ENCODE results near the gene NOXA1.

The NOXA1 gene

DNA sequence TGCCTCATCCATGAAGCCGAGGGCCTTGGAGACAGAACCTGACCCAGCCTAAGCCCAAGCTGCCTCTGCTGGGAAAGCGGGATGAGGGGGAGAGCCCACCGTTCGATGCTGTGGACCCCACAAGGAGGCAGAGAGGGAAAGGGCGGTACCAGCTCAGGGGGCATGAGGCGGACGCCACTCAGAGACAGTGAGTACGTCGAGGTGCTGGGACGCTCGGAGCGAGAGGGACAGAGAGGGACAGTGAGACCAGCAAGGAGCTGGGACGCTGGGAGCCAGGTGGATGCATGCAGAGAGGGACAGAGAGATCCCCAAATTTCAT, 33.8 kb upstream of the NOXA1 start:
- DNase-seq (ENCODE audit: low read depth, low spot score) = no peak
- no peak overlapping the region for H3K9ac ChIP-seq (ENCODE audit: insufficient read length, low read depth)
- no peak overlapping the region for H3K4me3 ChIP-seq (ENCODE audit: insufficient read length, low read depth)
- H3K4me1 ChIP-seq (ENCODE audit: insufficient read depth, insufficient read length) = peaks cover 7% of the 10 kb centered on the region
- H3K27me3 ChIP-seq (ENCODE audit: insufficient read depth, insufficient read length) = no peaks in the 10 kb centered on the region
- H3K9me3 ChIP-seq (ENCODE audit: insufficient read depth, low read length) = no peaks in the 10 kb centered on the region
- no peak for TF ChIP-seq YY1 (IDR thresholded peaks at IDR 0.05; ENCODE audit: insufficient read depth, insufficient read length)
- TF ChIP-seq ZNF274 (IDR thresholded peaks at IDR 0.05; ENCODE audit: low read depth, low read length) = no peak
- no peak for TF ChIP-seq SUZ12 (IDR thresholded peaks at IDR 0.05; ENCODE audit: extremely low read depth, insufficient read depth, insufficient read length)
- peaks cover 3% of the 10 kb centered on the region for H3K36me3 ChIP-seq (ENCODE audit: insufficient read depth, insufficient read length, low read length)

DNA sequence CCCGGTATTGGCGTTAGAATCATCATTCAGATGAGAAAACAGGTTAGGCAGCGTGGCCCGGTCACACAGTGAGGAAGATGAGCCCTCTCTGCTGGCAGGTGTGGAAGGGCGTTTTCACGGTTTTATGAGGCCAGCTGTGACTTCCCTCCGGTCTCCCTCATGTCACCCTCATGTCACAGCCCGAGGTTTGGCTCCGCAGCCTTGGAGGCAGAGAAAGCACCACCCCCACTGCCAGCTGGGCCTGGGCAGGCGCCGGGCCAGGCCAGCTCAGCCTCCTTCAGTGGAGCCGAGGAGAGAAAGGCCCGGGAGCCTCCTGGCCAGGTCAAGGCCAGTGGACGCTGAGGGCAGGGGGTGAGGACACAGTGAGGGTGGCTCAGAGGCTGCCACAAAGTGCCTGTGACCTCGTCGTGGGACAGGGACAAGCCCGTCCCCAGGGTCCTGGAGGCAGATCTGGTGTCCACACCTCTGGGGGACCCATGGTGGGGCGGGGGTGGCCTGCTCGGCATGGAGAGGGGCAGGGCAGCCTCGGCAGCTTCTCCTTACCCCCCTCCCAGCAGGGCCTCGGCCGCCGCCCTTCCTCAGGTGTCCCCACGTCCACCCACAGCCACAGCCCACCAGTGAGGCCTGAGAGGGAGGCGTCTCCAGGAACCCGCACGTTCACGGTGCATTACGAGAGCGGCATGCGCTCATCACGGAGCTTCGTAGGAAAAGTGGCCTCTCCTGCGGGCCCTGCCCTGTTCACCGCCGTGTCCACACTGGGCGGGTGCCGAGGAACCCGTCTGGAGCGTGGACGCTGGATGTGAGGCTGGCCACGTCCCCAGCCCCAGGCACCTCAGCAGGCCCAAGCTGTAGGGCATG, 32.4 kb upstream of the NOXA1 start:
- Histone ChIP-seq H3K27me3 (ENCODE audit: insufficient read depth, insufficient read length) (no peaks in the 10 kb centered on the region), H3K9me3 (ENCODE audit: insufficient read depth, low read length) (no peaks in the 10 kb centered on the region), H3K36me3 (ENCODE audit: insufficient read depth, insufficient read length, low read length) (peaks cover 3% of the 10 kb centered on the region), H3K9ac (ENCODE audit: insufficient read length, low read depth) (no peak overlapping the region), H3K4me3 (ENCODE audit: insufficient read length, low read depth) (no peak overlapping the region), H3K4me1 (ENCODE audit: insufficient read depth, insufficient read length) (peaks cover 7% of the 10 kb centered on the region)
- TF ChIP-seq SUZ12 (IDR thresholded peaks at IDR 0.05; ENCODE audit: extremely low read depth, insufficient read depth, insufficient read length) (no peak), ZNF274 (IDR thresholded peaks at IDR 0.05; ENCODE audit: low read depth, low read length) (no peak), YY1 (IDR thresholded peaks at IDR 0.05; ENCODE audit: insufficient read depth, insufficient read length) (no peak)
- no peak for DNase-seq (ENCODE audit: low read depth, low spot score)

DNA sequence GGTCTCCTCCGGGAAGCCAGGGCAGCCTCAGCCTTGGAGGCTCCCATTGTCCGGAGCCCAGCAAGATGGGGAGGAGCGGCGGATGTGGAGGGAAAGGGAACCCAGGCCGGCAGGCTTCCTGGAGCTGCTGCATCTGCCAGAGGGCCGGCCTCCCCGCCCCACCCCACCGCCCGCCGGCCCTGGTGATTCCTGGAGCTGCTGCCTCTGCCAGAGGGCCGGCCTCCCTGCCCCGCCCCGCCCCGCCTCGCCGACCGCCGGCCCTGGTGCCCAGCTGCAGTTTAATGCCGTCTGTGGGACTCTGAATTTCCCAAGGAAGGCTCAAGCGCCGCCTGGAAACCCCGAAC, 31.8 kb upstream of the NOXA1 start:
- Histone ChIP-seq H3K36me3 (ENCODE audit: insufficient read depth, insufficient read length, low read length) (peaks cover 3% of the 10 kb centered on the region), H3K9ac (ENCODE audit: insufficient read length, low read depth) (no peak overlapping the region), H3K4me3 (ENCODE audit: insufficient read length, low read depth) (no peak overlapping the region), H3K4me1 (ENCODE audit: insufficient read depth, insufficient read length) (peaks cover 10% of the 10 kb centered on the region), H3K9me3 (ENCODE audit: insufficient read depth, low read length) (no peaks in the 10 kb centered on the region), H3K27me3 (ENCODE audit: insufficient read depth, insufficient read length) (no peaks in the 10 kb centered on the region)
- no peak for DNase-seq (ENCODE audit: low read depth, low spot score)
- TF ChIP-seq YY1 (IDR thresholded peaks at IDR 0.05; ENCODE audit: insufficient read depth, insufficient read length) (no peak), SUZ12 (IDR thresholded peaks at IDR 0.05; ENCODE audit: extremely low read depth, insufficient read depth, insufficient read length) (no peak), ZNF274 (IDR thresholded peaks at IDR 0.05; ENCODE audit: low read depth, low read length) (no peak)

DNA sequence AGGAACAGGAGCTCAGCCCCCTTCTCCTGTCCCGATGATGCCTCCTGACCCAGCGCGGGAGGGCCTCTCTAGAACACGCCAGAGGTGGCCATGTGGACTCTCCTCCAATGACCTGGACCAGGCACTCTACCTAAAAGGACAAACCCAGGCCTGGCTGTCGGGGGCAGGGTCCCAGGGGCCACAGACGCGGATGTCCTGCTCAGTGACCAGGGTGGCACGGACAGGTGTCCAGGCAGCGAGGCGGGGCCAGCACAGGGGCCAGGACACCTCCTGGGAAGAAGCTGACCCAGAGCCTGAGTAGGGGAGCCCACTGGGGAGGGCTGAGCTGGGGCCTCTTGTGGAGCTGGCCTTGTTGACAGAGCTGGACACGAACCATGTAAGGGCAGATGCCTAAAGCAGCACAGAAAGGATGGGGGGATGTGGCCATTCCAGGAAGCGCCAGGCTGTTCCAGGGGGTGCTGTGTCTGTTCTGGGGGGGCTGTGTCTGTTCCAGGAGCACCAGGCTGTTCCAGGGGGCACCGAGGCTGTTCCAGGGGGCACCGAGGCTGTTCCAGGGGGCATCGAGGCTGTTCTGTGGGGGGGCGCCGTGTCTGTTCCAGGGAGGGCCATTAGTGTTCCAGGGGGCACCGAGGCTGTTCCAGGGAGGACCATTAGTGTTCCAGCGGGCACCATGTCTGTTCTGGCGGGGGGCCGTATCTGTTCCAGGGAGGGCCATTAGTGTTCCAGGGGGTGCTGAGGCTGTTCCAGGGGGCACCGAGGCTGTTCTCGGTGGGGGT, 30.8 kb upstream of the NOXA1 start:
- Histone ChIP-seq H3K9ac (ENCODE audit: insufficient read length, low read depth) (no peak overlapping the region), H3K9me3 (ENCODE audit: insufficient read depth, low read length) (no peaks in the 10 kb centered on the region), H3K27me3 (ENCODE audit: insufficient read depth, insufficient read length) (no peaks in the 10 kb centered on the region), H3K4me1 (ENCODE audit: insufficient read depth, insufficient read length) (peaks cover 14% of the 10 kb centered on the region), H3K36me3 (ENCODE audit: insufficient read depth, insufficient read length, low read length) (peaks cover 3% of the 10 kb centered on the region), H3K4me3 (ENCODE audit: insufficient read length, low read depth) (no peak overlapping the region)
- DNase-seq (ENCODE audit: low read depth, low spot score) = no peak
- no peak for TF ChIP-seq SUZ12 (IDR thresholded peaks at IDR 0.05; ENCODE audit: extremely low read depth, insufficient read depth, insufficient read length)
- TF ChIP-seq ZNF274 (IDR thresholded peaks at IDR 0.05; ENCODE audit: low read depth, low read length) = no peak
- no peak for TF ChIP-seq YY1 (IDR thresholded peaks at IDR 0.05; ENCODE audit: insufficient read depth, insufficient read length)

DNA sequence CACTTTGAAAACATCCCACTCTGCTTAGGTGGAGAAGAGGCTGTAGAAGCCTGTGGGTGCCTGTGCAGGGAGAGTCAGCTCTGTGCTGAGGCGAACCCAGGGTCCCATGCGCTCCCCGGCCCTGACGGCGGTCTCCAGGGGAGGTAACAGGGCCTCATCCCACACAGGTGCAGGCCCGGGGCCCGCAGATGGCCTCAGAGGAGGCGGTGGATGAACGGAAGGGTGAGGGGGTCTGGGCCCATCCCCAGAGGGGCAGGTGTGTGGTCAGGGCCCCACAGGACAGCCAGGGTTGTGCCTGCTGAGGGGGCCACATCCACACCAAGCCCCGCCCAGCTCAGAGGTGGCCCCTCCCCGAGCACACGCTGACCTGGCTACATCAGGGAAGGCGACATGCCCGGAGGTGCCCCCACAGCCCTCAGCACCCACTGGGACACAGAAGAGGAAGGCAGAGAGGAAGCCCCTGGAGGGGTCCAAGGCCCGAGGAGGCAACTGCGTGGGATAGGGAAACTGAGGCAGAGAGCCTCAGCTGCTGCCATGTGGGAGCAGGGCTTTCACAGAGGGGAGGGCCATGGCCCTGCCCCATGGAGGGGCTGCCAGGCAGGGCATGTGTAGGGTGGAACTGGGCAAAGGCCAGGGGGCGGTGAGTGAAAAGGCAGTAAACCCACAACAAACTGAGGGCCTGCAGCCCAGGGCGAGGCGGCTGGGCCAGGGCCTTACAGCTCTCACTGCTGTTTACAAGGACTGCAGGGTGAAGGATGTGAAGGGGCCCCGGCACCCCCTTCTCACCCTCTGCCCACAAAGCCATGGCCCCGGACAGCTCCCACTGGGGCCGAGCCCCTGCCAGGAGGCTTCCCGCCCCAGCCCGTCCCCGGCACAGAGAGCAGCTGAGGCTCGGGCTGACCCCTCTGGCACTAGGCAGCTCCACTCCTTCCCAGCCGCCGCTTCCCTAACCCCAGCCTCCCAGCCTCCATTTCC, 29.7 kb upstream of the NOXA1 start:
- Histone ChIP-seq H3K9me3 (ENCODE audit: insufficient read depth, low read length) (no peaks in the 10 kb centered on the region), H3K36me3 (ENCODE audit: insufficient read depth, insufficient read length, low read length) (peaks cover 3% of the 10 kb centered on the region), H3K27me3 (ENCODE audit: insufficient read depth, insufficient read length) (no peaks in the 10 kb centered on the region), H3K9ac (ENCODE audit: insufficient read length, low read depth) (no peak overlapping the region), H3K4me1 (ENCODE audit: insufficient read depth, insufficient read length) (peaks cover 14% of the 10 kb centered on the region), H3K4me3 (ENCODE audit: insufficient read length, low read depth) (no peak overlapping the region)
- TF ChIP-seq ZNF274 (IDR thresholded peaks at IDR 0.05; ENCODE audit: low read depth, low read length) = no peak
- no peak for TF ChIP-seq YY1 (IDR thresholded peaks at IDR 0.05; ENCODE audit: insufficient read depth, insufficient read length)
- TF ChIP-seq SUZ12 (IDR thresholded peaks at IDR 0.05; ENCODE audit: extremely low read depth, insufficient read depth, insufficient read length) = no peak
- DNase-seq (ENCODE audit: low read depth, low spot score) = no peak

DNA sequence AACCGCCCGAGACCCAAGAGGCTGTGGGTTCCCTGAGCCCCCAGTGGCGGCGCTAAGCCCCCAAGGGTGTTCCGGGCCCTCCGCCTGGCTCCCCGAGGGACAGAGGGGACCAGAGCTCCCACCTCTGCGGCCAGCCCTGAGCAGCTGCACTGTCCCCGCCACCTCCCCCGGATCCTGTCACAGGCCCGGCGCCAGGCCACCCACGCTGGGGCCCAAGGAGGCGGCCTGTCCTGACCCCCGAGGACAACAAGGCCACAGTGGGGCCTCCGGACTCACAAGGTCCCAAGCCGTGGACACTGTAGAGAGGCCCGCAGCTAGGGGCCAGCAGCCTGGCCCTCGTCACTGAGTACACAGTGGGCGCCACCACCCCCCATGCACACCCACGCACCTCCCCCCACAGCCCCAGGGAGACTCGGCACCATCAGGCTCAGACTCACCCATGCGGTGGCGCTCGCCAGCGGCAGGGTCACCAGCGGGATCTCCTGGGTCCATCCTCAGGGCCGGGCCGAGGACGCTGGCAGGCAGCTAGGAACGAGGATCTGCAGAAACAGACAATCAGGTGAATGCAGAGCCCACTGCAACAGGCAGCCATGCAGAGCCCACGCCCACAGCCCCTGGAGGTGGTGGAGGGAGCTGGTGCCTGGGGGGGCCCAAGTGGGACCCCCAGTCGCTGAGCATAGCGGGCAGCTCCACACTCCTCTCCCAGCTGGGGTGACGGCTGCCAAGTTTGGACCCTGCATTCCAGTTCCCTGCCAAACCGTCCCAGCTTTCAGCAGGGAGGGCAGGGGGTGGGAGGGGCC, 28.1 kb upstream of the NOXA1 start:
- peak overlapping the region; percentile 1 for H3K9ac ChIP-seq (ENCODE audit: insufficient read length, low read depth)
- H3K4me1 ChIP-seq (ENCODE audit: insufficient read depth, insufficient read length) = peaks cover 16% of the 10 kb centered on the region
- peaks cover 3% of the 10 kb centered on the region for H3K36me3 ChIP-seq (ENCODE audit: insufficient read depth, insufficient read length, low read length)
- no peak overlapping the region for H3K4me3 ChIP-seq (ENCODE audit: insufficient read length, low read depth)
- no peak for DNase-seq (ENCODE audit: low read depth, low spot score)
- H3K9me3 ChIP-seq (ENCODE audit: insufficient read depth, low read length) = no peaks in the 10 kb centered on the region
- H3K27me3 ChIP-seq (ENCODE audit: insufficient read depth, insufficient read length) = no peaks in the 10 kb centered on the region
- TF ChIP-seq YY1 (IDR thresholded peaks at IDR 0.05; ENCODE audit: insufficient read depth, insufficient read length) = no peak
- no peak for TF ChIP-seq SUZ12 (IDR thresholded peaks at IDR 0.05; ENCODE audit: extremely low read depth, insufficient read depth, insufficient read length)
- no peak for TF ChIP-seq ZNF274 (IDR thresholded peaks at IDR 0.05; ENCODE audit: low read depth, low read length)

Data from NT2/D1 (cell line).